Astrocyte (in vitro differentiated cells and primary cell): ENCODE measurements around the gene PPP1R7. TPM values are rescaled to one million over a fixed set of nuclear protein-coding genes. Genes with fewer than 3 reads are reported as not detected.

Experiments used
- DNase-seq: peaks from one replicate; pipeline ENCODE4 v3.0.0-alpha.2; 2010; ENCODE audit warnings: low read depth
- FAIRE-seq: peaks from 2 replicates; lab custom pipeline; 2011; peaks lifted over from hg19 to GRCh38; lab: Jason Lieb, UNC
- H2AFZ ChIP-seq: 2 replicates; pipeline ENCODE4 v1.6.0; 2012; ENCODE audit warnings: low read depth, low read length, inconsistent platforms
- H3K27ac ChIP-seq: 2 replicates; pipeline ENCODE4 v1.5.1; 2011; ENCODE audit warnings: low read depth, low read length, inconsistent platforms
- H3K27me3 ChIP-seq: 2 replicates; pipeline ENCODE4 v1.6.0; 2011; ENCODE audit warnings: low read length, inconsistent platforms; ENCODE audit not compliant: insufficient read depth
- H3K36me3 ChIP-seq: 2 replicates; pipeline ENCODE4 v1.5.1; 2011; ENCODE audit warnings: low read length, inconsistent platforms; ENCODE audit not compliant: insufficient read depth
- H3K4me1 ChIP-seq: 2 replicates; pipeline ENCODE4 v1.5.1; 2011; ENCODE audit warnings: low read length, inconsistent platforms; ENCODE audit not compliant: insufficient read depth
- H3K4me2 ChIP-seq: 2 replicates; pipeline ENCODE4 v1.6.0; 2012; ENCODE audit warnings: low read length, inconsistent platforms
- H3K4me3 ChIP-seq: 2 replicates; pipeline ENCODE4 v1.5.1; 2011; ENCODE audit warnings: low read depth, mild to moderate bottlenecking, low read length, inconsistent platforms; ENCODE audit not compliant: insufficient read depth
- H3K79me2 ChIP-seq: 2 replicates; pipeline ENCODE4 v1.6.0; 2012; ENCODE audit warnings: mild to moderate bottlenecking, low read length, inconsistent platforms; ENCODE audit not compliant: insufficient read depth
- H3K9ac ChIP-seq: 2 replicates; pipeline ENCODE4 v1.6.0; 2012; ENCODE audit warnings: mild to moderate bottlenecking, low read length, inconsistent platforms
- H3K9me3 ChIP-seq: 2 replicates; pipeline ENCODE4 v1.5.1; 2012; ENCODE audit warnings: low read depth, mild to moderate bottlenecking, low read length, inconsistent platforms; ENCODE audit not compliant: insufficient read depth
- H4K20me1 ChIP-seq: 2 replicates; pipeline ENCODE4 v1.6.0; 2012; ENCODE audit warnings: low read length, inconsistent platforms; ENCODE audit not compliant: insufficient read depth
- H3K27ac Mint-ChIP-seq: one replicate; pipeline ENCODE4 v1.8.0; 2021; ENCODE audit warnings: mild to moderate bottlenecking, mixed read lengths; ENCODE audit not compliant: unreplicated experiment
- H3K27me3 Mint-ChIP-seq: one replicate; pipeline ENCODE4 v1.8.0; 2021; ENCODE audit warnings: low read depth, mixed read lengths; ENCODE audit not compliant: unreplicated experiment
- H3K36me3 Mint-ChIP-seq: one replicate; pipeline ENCODE4 v1.8.0; 2021; ENCODE audit warnings: low read depth, mixed read lengths; ENCODE audit not compliant: unreplicated experiment
- H3K4me1 Mint-ChIP-seq: one replicate; pipeline ENCODE4 v1.8.0; 2021; ENCODE audit warnings: low read depth, mixed read lengths; ENCODE audit not compliant: unreplicated experiment
- H3K4me3 Mint-ChIP-seq: one replicate; pipeline ENCODE4 v1.8.0; 2021; ENCODE audit warnings: mild to moderate bottlenecking, moderate library complexity, mixed read lengths; ENCODE audit not compliant: unreplicated experiment
- H3K9me3 Mint-ChIP-seq: one replicate; pipeline ENCODE4 v1.8.0; 2021; ENCODE audit warnings: mild to moderate bottlenecking, mixed read lengths; ENCODE audit not compliant: unreplicated experiment
- CTCF ChIP-seq: IDR thresholded peaks from 2 replicates; pipeline ENCODE4 v1.5.1; 2011; ENCODE audit warnings: low read depth, mild to moderate bottlenecking, inconsistent platforms, low read length, moderate library complexity; ENCODE audit not compliant: insufficient read depth
- EZH2 ChIP-seq: IDR thresholded peaks from 2 replicates; pipeline ENCODE4 v1.6.1; 2012; ENCODE audit warnings: mild to moderate bottlenecking, low read length, inconsistent platforms; ENCODE audit not compliant: insufficient read depth
- total RNA-seq: library from RNA; stranded (reverse); gene quantifications from 2 replicates; pipeline ENCODE4 v1.2.1, GENCODE V29; 2021

PPP1R7 gene
- total RNA-seq, 1 donor from 2014 or later = 53.4 TPM

- H3K27me3 ChIP-seq = no peaks in the 10 kb centered on the region
- no peaks in the 10 kb centered on the region for H3K36me3 ChIP-seq
- no peak for TF ChIP-seq CTCF
- no peak for TF ChIP-seq EZH2
- no peak overlapping the region for H3K4me2 ChIP-seq
- peaks cover 1% of the 10 kb centered on the region for H3K36me3 Mint-ChIP-seq
- FAIRE-seq (no peak), DNase-seq (no peak)
- H3K79me2 ChIP-seq = no peaks in the 10 kb centered on the region
- no peaks in the 10 kb centered on the region for H3K4me1 ChIP-seq
- H3K9me3 Mint-ChIP-seq = peaks cover 3% of the 10 kb centered on the region
- no peak overlapping the region for H3K27ac ChIP-seq
- H3K4me3 ChIP-seq = no peak overlapping the region
- no peaks in the 10 kb centered on the region for H3K4me1 Mint-ChIP-seq
- no peak overlapping the region for H2AFZ ChIP-seq
- no peak overlapping the region for H3K27ac Mint-ChIP-seq
- H3K9ac ChIP-seq = no peak overlapping the region
- no peaks in the 10 kb centered on the region for H4K20me1 ChIP-seq
- H3K27me3 Mint-ChIP-seq = no peaks in the 10 kb centered on the region
- H3K4me3 Mint-ChIP-seq = no peak overlapping the region
- H3K9me3 ChIP-seq = no peaks in the 10 kb centered on the region
Measured at GRCh38 chr2:241116606-241117560, 33.4 kb upstream of the PPP1R7 start.

- H2AFZ ChIP-seq = no peak overlapping the region
- no peaks in the 10 kb centered on the region for H3K4me1 Mint-ChIP-seq
- H3K79me2 ChIP-seq = no peaks in the 10 kb centered on the region
- peaks cover 3% of the 10 kb centered on the region for H3K9me3 Mint-ChIP-seq
- no peak overlapping the region for H3K4me3 Mint-ChIP-seq
- no peak overlapping the region for H3K4me2 ChIP-seq
- H3K4me1 ChIP-seq = no peaks in the 10 kb centered on the region
- no peak overlapping the region for H3K9ac ChIP-seq
- no peak overlapping the region for H3K27ac Mint-ChIP-seq
- no peaks in the 10 kb centered on the region for H3K27me3 Mint-ChIP-seq
- no peak for DNase-seq
- FAIRE-seq = no peak
- H3K36me3 Mint-ChIP-seq = peaks cover 1% of the 10 kb centered on the region
- no peak overlapping the region for H3K27ac ChIP-seq
- no peaks in the 10 kb centered on the region for H3K36me3 ChIP-seq
- H3K9me3 ChIP-seq = no peaks in the 10 kb centered on the region
- no peak overlapping the region for H3K4me3 ChIP-seq
- TF ChIP-seq EZH2 (no peak), CTCF (no peak)
- H3K27me3 ChIP-seq = no peaks in the 10 kb centered on the region
- no peaks in the 10 kb centered on the region for H4K20me1 ChIP-seq
Measured at GRCh38 chr2:241118737-241119505, 31.3 kb upstream of the PPP1R7 start.
